WI38 (cell line): ENCODE results near the gene FNDC1.

Source experiments
- H3K4me3 ChIP-seq: 2 replicates; pipeline ENCODE4 v1.5.1; 2011; ENCODE audit warnings: low read depth, mild to moderate bottlenecking, control low read depth, low read length
- CTCF ChIP-seq: IDR thresholded peaks from 2 replicates; pipeline ENCODE4 v1.5.1; 2012; ENCODE audit warnings: low read depth, mild to moderate bottlenecking, control low read depth, low read length

The FNDC1 gene

GRCh38 chr6:159170999-159171712 is 2.0 kb downstream of the FNDC1 start:
- no peak for TF ChIP-seq CTCF
- no peak overlapping the region for H3K4me3 ChIP-seq

- H3K4me3 ChIP-seq: no peak overlapping the region
- no peak for TF ChIP-seq CTCF
Measured at GRCh38 chr6:159172091-159172491, 2.9 kb downstream of the FNDC1 start.

- peak; percentile 99 for TF ChIP-seq CTCF
- no peak overlapping the region for H3K4me3 ChIP-seq
Measured at GRCh38 chr6:159174263-159174969, 5.2 kb downstream of the FNDC1 start.

GRCh38 chr6:159176913-159177312 is 7.7 kb downstream of the FNDC1 start:
- H3K4me3 ChIP-seq: no peak overlapping the region
- no peak for TF ChIP-seq CTCF

GRCh38 chr6:159178847-159179246 is 9.6 kb downstream of the FNDC1 start:
- no peak for TF ChIP-seq CTCF

GRCh38 chr6:159180001-159180400 is 10.8 kb downstream of the FNDC1 start:
- TF ChIP-seq CTCF: no peak

More at GRCh38 chr6:159178847-159179246, 9.6 kb downstream of the FNDC1 start:
- no peak overlapping the region for H3K4me3 ChIP-seq

GRCh38 chr6:159181914-159182313 is 12.7 kb downstream of the FNDC1 start:
- TF ChIP-seq CTCF: no peak
- H3K4me3 ChIP-seq: no peak overlapping the region

More at GRCh38 chr6:159180001-159180400, 10.8 kb downstream of the FNDC1 start:
- H3K4me3 ChIP-seq: no peak overlapping the region
